T47D (cell line): Measurements from ENCODE around the gene KATNAL2.

Source experiments
- DNase-seq, 2 experiments: peaks; one replicate each; pipeline versions ENCODE4 v3.0.0 to v3.0.0-alpha.2; 2011 to 2012; ENCODE audit warnings: low read depth in 1 of 2, low spot score in 1 of 2
- JUND ChIP-seq: IDR thresholded peaks from 2 replicates; pipeline ENCODE4 v1.6.1; 2012; ENCODE audit warnings: low read depth
- in situ Hi-C: cut with HindIII; loops from 2 replicates; pipeline ENCODE4 v1.10.0; 2016; ENCODE audit warnings: low sequenced_read_pairs, low pct_unique_long_range_greater_than_20kb

The KATNAL2 gene

GRCh38 chr18:47121146-47121545 is 203.7 kb downstream of the KATNAL2 start:
- TF ChIP-seq JUND: no peak
- no peak for DNase-seq
- in situ Hi-C loops: no loop called here

- in situ Hi-C loops: no loop called here
- no peak for TF ChIP-seq JUND
- no peak for DNase-seq
Observed at GRCh38 chr18:47141289-47141688, 223.9 kb downstream of the KATNAL2 start.

- in situ Hi-C loops: no loop called here
- no peak for TF ChIP-seq JUND
- no peak for DNase-seq
Observed at GRCh38 chr18:47143153-47143552, 225.8 kb downstream of the KATNAL2 start.

- no peak for TF ChIP-seq JUND
- no peak for DNase-seq
- in situ Hi-C loops: no loop called here
Observed at GRCh38 chr18:47143899-47144485, 226.6 kb downstream of the KATNAL2 start.

GRCh38 chr18:47146206-47146605 is 228.8 kb downstream of the KATNAL2 start:
- in situ Hi-C loops: no loop called here
- no peak for DNase-seq
- no peak for TF ChIP-seq JUND

- in situ Hi-C loops: no loop called here
- no peak for TF ChIP-seq JUND
- peak; percentile 12 to 16 for DNase-seq
Observed at GRCh38 chr18:47149457-47150028, 232.1 kb downstream of the KATNAL2 start.

GRCh38 chr18:47150029-47150823 is 232.8 kb downstream of the KATNAL2 start, which contains the start of gene HDHD2:
TSS of gene HDHD2 (minus strand) at chr18:47150500. CDS start at chr18:47136439, 14,061 bp downstream.
- DNase-seq: peak; percentile 54 to 75
- TF ChIP-seq JUND: no peak
- in situ Hi-C loops: no loop called here

GRCh38 chr18:47150824-47151366 is 233.5 kb downstream of the KATNAL2 start:
- DNase-seq: no peak
- in situ Hi-C loops: no loop called here
- TF ChIP-seq JUND: no peak

- no peak for TF ChIP-seq JUND
- in situ Hi-C loops: no loop called here
- no peak for DNase-seq
Observed at GRCh38 chr18:47151439-47151838, 234.0 kb downstream of the KATNAL2 start.
